Stimulated activated CD8-positive, alpha-beta memory T cell treated with anti-CD3 and anti-CD28 coated beads, Interleukin-15, amount 100 ng/mL, for 48 hours (primary cell): Measurements from ENCODE around the gene PRKG2.
"Not testable (repeated sequence)": the region's sequence is repeated elsewhere in the genome, so short reads cannot be mapped to it uniquely, and the experiment has no call there.

ENCODE experiments used
- DNase-seq, 2 donors: peaks; one replicate each; pipeline ENCODE4 v3.0.0-alpha.2; 2020; ENCODE audit warnings: low read depth in 2 of 2

The PRKG2 gene, protein sequence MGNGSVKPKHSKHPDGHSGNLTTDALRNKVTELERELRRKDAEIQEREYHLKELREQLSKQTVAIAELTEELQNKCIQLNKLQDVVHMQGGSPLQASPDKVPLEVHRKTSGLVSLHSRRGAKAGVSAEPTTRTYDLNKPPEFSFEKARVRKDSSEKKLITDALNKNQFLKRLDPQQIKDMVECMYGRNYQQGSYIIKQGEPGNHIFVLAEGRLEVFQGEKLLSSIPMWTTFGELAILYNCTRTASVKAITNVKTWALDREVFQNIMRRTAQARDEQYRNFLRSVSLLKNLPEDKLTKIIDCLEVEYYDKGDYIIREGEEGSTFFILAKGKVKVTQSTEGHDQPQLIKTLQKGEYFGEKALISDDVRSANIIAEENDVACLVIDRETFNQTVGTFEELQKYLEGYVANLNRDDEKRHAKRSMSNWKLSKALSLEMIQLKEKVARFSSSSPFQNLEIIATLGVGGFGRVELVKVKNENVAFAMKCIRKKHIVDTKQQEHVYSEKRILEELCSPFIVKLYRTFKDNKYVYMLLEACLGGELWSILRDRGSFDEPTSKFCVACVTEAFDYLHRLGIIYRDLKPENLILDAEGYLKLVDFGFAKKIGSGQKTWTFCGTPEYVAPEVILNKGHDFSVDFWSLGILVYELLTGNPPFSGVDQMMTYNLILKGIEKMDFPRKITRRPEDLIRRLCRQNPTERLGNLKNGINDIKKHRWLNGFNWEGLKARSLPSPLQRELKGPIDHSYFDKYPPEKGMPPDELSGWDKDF

DNA sequence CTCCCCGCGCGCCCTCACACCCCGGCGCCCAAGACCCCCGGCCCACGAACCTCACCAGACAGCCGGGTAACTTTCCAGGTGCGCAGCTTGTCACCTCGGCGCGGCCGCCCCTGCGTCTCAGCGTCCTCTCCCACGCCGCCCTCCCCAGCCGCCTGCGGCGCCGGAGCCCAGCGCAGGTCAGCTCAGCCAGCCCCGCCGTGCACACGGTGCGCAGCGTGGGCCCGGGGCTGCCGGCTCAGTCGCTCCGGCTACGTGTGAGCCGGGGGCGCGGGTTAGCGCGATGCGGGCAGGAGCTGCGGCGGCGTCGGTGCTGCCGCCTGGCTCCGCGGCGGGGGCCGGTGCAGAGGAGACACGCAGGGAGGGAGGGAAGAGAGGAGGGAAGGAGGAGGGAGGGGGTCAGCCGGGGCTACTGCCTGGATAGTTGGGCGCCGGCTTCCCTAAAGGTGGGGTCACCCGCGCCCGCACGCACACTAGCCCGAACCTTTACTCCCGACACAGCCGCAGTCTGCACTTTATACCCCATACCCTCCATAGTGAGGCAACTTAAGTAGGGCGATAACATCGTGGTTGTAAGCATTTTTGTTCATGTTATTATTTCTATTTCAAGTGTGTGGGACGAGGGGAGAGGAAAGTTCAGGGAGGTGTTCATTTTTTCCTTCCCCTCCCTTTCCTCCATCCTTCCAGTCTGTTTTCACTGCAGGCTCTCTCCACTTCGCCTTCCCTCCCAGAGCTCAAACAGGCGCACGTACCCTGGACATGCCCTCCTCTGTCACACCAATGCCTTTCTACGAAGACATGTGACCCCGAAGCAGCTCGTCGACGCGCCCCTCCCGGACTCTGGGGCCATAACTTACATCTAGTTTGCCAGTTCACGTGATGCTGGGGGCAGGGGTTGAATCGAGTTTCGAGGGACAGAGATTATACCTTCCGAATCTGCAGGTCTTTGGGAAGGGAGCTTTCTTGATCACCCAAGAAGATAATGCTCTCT lies at the start of gene PRKG2:
Gene PRKG2, minus strand, starts transcription at position 342 of the 988 bp plus-strand sequence. CDS start 10,175 bp downstream, outside the sequence.
- no peak for DNase-seq

DNA sequence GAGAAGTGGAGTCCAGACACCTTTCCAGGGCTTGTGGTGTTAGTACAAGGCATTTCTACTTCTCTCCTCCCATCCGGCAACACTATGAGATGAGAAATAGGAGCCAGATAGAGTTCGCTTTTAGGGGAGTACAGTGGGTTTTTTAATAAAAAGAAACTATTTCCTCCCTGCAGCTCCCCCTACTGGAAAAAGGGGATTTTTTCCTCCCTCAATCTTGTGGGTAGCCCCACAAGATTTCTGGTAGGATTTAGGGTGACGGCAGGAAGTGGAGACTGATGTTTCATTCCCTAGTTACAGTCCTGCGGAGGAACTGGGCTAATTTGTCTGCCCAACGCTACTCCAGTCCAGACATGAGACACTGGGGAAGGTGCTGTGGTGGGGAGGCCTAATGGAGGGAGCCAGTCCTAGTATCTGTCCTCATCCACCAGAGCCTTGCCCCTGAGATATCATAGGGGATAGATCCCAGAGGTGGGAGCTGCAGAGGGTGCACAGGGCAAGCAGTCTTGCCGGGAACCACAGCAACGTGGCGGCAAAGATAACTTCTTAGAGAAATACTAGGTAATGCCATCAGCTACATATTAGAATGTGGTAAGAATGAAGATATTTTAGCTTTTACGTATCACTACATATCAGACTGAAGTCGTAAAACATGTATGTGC lies 45.5 kb upstream of the PRKG2 start:
- no peak for DNase-seq

DNA sequence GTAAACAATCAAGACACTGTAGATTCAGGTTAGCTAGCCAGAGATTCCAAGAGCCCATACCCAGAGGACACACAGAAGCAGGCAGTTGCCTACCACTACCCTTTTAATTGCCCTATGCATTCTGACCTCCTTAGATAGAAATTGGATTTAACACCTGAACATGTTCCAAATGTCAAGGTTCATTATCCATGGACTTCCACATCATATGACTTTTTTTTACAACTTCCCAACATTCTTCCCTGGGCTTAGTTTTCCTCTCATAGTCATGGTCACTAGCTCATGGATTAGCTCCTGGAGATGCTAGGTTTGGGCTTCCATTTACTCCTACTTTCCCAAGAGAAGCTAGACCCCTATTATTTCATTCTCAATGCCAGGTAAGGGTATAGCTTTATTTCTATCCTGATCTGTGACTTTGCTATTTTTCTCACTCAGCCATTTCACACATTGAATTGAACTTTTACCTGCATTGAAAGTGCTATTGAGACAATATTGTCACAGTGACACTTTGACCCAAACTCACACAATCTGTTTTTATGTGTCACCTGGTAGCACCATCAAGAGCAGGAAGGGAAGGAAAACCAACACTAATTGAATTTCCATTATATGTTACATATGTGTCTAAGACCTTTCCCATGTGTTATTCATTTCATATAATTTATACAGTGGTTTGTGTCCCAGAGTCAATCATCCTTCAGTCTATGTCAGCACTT lies 44.0 kb upstream of the PRKG2 start:
- DNase-seq, result no peak

DNA sequence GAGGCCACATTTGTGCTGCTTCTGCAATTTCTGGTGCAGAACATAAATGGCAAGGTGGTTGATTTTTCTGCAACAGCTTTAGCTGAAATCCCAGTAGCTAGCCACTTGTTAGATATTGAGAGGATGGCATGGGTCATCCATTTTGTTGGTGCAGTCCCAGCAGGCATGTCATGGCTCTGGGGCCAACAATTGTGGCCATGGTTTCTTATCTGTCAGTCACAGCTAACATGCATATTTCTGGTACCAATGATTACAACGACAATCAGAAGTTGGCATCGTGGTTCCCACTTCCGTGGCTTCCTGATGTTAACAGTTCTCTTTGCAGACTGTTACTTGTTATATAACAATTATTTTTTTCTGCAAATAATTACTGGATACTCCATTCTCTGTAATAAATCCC lies 42.8 kb upstream of the PRKG2 start:
- DNase-seq, result no peak

DNA sequence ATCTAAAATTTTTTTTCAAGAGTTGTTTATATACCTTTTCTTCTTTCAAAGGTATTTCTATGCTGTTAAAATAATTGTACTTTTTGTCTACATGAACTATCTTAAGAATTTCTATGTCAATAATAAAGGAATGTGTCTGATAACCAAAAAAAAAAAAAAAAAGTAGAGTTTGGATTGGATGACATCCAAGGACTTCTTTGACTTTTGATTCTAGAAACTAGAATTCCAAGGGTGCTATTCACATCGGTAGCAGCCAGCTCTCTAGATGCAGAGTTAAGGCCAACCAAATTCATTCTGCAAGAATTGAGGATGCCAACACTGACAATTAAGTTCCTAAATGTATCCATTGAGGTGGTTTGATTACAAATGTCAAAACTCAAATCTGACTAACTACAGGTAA lies 42.0 kb upstream of the PRKG2 start:
- DNase-seq, result no peak

DNA sequence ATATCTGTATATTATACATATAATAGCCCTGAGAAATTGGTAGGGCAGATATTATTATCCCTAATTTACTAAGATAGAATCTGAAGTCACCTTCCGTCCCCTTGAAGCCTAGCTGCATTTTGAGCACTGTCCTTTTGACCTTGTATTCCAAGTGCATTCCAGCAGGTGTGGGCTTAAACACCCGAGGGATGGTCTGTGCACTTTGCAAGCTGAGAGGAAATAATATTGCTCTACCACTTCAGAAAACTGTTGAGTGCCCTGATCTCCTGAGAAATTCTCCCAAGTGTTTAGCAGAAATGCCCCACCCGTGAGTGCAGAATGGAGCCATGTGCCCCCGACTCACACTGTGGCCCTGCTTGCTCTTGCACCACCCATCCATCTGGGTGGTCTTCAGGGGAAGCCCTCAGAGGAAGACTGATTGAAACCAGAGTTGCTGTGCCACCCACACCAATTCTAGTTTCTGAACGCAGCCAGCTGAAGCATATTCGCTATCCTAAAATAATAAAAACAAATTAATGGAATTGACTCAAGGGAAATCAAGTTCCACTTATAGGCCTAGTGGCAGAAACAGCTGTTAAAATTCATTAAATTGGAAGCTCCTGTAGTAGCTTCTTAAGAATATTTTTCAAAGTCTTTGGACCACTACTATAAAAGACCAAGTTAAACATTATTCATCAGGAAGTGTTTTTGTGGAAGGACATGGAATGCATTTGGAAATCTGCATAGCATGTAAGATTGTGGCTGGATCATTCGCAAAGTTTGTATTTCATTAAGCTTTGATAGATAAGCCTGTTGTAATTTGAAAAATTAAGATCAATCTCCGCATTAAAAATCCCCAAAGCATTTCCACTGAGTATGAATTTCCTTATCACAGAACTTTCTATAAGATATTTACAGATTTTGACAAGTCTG lies 41.3 kb upstream of the PRKG2 start:
- DNase-seq, result no peak

DNA sequence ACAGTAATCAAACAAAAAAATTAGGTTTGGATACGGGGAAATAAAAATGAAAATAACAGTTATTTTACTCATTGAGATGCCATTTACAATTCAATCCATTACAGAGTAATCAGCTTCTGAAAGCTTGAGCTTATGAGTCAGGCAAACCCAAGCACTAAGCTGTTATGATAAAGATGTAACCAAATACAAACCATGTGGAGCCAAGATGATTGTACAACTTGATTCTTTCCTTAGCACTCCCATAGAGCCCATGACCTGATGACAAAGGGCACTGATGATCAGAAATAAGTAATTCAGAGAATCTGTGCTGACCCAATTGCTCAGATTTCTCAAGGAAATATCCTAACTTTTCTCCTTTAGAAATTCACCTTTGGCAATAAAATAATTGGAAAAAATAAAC lies 40.5 kb upstream of the PRKG2 start:
- no peak for DNase-seq

DNA sequence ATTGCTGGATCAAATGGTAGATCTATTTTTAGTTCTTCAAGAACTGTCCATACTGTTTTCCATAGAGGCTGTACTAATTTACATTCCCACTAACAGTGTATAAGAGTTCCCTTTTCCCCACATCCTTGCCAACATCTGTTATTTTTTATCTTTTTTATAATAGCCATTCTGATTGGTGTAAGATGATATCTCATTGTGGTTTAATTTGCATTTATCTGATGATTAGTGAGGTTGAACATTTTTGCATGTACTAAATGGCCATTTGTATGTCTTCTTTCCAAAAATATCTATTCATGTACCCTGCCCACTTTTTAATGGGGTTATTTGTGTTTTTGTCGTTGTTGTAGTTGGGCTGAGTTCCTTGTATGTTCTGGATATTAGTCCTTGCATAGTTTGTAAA lies 35.4 kb upstream of the PRKG2 start:
- no peak for DNase-seq

DNA sequence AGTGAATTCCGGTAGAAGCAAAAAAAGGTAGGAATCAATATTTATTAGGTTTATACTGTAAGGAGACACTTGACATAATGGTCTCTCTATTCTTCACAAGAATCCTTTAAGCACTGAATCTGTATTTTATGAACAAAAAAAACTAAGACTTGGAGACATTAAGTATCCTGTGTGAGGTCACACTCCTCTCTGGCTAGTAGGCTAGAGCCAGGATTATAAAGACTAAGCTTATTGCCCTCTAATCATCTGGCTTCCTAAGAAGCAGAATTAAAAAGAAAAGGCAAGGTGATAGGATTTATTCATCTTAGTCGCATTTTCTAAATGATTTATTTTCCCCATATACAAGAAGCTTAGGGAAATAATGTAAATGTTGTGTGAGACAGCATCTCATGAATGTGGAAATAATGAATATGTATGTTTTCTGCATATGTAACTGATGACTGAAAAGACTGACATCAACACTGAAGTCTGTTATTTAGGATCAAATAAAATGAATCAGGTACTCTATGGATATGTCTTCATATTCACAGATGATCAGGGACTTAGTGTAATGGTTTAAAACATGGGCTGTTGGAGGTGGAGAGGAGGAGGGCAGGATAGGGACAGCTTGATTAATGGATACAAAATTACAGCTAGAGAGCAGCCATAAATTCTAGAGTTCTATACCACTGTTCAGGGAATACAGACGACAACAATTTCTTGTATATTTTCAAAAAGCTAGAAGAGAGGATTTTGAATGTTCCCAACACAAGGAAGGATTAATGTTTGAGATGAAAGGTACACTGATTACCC lies 30.4 kb upstream of the PRKG2 start:
- DNase-seq, result no peak

DNA sequence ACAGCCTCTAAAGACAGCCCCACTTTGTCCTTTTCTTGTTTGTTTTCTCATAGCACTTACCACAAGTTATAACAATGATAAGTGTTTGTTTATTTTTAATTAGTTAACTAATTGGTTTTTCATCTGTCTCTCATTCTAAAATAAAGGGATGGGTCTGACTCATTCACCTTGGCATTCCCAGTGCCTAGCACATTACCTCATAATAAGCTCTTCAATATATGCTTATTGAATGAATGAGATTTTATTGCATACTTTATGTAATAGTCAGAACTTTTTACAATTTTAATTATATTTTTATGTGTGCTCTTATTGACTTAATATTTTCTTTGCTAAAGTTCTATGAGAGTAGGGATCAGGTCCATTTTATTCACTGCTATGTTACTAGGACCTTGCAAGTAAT lies 22.8 kb upstream of the PRKG2 start:
- DNase-seq, result no peak

DNA sequence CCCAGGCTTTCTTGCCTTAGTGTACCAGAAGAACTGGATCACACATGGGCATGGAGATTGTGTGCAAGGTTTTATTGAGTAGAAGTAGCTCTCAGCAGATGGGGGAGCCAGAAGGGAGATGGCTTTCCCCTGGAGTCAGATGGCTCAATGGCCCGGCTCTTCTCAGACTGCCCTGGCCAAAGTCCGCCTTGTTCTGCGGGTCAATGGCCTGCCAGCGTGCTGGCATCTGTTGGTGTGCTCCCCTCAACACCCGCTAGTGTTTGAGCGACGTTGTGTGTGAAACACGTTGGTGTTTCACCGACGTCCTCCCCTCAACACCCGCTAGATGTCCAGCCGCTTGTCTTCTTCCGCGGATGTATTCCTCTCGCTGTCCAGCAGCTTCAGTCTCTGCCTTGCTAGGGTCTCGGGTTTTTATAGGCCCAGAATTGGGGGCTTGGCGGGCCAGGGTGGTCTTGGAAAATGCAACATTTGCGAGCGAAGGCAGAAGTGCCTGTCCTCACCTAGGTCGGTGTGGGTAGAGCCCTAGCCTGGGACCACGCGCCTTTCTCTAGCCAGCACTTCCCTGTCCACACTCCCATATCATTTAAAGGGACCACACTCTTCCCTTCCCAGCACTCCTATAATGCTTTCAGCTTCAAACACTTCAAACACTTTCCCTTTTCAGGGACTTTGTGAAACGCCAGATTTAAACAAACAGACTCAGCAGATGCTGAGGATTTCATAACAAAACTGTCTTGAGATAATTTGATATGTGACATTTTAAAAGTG lies 21.1 kb upstream of the PRKG2 start:
- no peak for DNase-seq

DNA sequence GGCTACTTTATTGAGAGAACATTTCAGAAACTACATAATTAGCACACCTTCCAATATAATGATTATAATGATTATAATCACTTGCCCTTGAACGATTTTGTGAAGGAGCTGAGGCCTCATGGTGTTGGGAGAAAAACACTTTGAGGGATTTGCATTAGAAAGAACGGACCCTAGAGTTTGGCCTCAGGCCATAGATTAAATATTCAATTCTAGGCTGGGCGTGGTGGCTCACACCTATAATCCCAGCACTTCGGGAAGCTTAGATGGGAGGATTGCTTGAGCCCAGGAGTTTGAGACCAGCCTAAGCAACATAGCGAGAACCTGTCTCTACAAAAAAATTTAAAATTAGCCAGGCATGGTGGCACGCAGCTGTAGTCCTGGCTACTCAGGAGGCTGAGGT lies 12.9 kb upstream of the PRKG2 start:
- no peak for DNase-seq

DNA sequence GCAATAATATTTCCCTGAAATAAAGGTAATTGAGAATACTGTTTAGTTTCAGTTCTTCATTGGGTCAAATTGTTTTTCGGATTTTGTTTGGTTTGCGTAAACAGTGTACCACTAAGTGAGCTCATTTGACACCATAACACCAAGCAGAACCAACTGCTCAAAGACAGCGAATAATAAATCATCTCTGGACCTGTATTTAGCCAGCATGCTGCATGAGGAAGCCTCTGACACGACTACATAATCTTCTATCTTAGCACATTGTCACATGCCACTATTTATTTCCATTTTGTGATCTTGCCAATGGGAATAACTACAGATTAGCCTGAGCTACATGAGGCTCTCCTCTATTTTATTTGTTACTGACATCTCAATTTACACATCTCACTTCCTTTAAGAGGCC lies 12.1 kb upstream of the PRKG2 start:
- no peak for DNase-seq

DNA sequence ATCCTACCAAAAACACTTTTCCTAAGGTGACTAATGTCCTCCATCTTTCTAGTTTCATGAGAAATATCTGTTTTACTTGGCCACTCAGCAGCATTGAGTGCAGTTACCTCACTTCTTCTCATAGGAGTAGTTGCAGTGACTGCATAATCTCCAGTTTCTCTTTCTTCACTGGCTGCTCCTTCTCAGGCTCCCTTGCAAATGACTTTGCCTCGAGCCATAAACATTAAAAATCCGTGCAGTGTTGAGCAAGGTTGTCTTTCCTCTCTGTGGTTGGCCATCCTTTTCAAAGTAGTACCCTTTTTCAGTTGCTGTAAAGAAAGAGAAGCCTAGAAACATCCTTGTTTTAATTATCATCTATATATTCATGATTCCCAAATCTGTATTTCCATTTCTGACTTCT lies 10.2 kb upstream of the PRKG2 start:
- DNase-seq, result no peak

DNA sequence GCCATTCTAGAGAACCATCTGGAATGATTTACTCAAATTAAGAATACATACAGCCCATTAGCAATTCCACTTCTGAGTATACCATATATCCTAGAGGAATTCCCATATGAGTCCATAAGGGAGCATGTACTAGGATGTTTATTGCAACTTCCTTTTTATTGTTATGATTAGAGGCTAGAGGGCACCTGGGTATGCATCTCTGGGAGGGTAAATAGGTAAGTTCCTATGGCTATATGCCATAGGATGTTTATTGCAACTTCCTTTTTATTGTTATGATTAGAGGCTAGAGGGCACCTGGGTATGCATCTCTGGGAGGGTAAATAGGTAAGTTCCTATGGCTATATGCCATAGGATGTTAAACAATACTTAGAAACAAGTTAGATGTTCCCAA lies 7.1 kb upstream of the PRKG2 start:
- not testable (repeated sequence) for DNase-seq

DNA sequence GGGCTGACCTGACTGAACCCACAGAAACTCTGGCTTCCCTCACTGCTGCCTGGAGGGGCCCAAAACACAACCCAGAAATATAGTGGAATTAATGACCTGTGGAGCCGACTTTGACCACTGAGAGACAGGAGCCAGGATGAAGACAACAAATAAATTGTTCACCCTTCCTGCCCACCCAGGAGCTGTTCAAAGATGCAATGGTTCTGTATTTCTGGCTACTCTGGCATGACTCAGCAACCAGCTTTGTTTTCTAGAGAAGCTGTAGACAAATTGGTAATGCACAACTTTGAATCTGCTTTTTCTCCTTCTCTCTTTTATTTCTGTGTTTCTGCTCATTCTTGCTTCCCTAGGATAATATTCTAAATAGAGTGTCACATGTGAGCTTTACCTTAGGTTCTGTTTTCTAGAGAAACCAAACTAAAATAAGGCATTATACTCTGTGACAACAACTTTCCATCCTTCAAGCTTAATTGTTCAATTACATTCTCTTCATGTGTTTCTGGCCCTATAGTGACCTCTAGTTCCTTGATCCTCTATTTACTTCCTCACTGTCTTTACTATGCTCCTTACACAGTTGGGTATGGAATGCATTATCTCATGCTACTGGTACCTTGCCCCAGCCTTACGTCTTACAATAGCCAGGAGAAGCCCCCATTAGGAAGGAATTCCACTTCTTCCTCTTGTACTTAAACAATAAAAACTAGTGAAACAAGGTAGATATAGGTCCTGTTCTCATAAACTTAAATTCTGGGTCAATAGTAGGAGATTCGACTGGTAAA lies 6.5 kb upstream of the PRKG2 start:
- no peak for DNase-seq

DNA sequence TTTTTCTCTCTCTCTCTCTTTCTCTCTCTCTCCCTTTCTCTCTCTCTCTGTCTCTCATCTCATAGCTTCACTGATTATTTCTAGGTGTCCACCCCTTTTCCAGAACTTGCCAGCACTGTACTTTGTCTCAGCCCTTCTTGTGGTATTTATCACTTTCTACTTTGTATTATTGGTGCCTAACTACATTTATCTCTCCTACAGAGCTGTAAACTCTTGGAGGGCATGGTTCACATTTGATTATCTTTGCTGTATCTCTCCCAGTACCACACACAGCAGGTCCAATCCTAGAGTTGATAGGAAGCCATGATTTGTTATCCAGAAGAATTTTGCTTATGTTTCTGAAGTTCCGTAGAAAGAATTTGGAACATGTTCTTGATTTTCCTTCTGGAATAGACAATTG lies 5.2 kb upstream of the PRKG2 start:
- DNase-seq, result no peak
